HepG2 (cell line): ENCODE results near the gene ITPR1. TPM values are rescaled to one million over a fixed set of nuclear protein-coding genes. Genes with fewer than 3 reads are reported as not detected.
A peak's percentile ranks its signal among the peaks of the same experiment; 100 is the strongest.

Source experiments
- ATRX ChIP-seq: sonication (generic); formaldehyde crosslinking; IDR thresholded peaks from 2 replicates; pipeline ENCODE4 v1.4.0; 2020; ENCODE audit warnings: missing genetic modification reagents, borderline replicate concordance
- CHD4 ChIP-seq: fragments of 200-600 bp; sonication (generic); IDR thresholded peaks from 2 replicates; pipeline ENCODE4 v1.7.0; 2017; ENCODE audit warnings: mild to moderate bottlenecking, low read length, borderline replicate concordance
- FLYWCH1 ChIP-seq: sonication (generic); formaldehyde crosslinking; IDR thresholded peaks from 2 replicates; pipeline ENCODE4 v1.8.1; 2023; ENCODE audit warnings: mild to moderate bottlenecking, missing genetic modification reagents
- FOXO1 ChIP-seq: sonication (generic); formaldehyde crosslinking; IDR thresholded peaks from 2 replicates; pipeline ENCODE4 v1.4.0; 2020; ENCODE audit warnings: missing genetic modification reagents
- HMG20B ChIP-seq: conservative IDR thresholded peaks from 2 replicates; pipeline ENCODE4 v1.6.1; 2016; ENCODE audit warnings: missing genetic modification reagents, missing compliant biosample characterization
- NCOR1 ChIP-seq: fragments of 200-600 bp; sonication (generic); IDR thresholded peaks from 2 replicates; pipeline ENCODE4 v1.7.0; 2017; ENCODE audit warnings: antibody characterized with exemption, low read length, borderline replicate concordance
- RBAK ChIP-seq: sonication (generic); formaldehyde crosslinking; IDR thresholded peaks from 2 replicates; pipeline ENCODE4 v1.5.1; 2020; ENCODE audit warnings: mild to moderate bottlenecking, missing genetic modification reagents
- SAP130 ChIP-seq: IDR thresholded peaks from 2 replicates; pipeline ENCODE4 v1.6.1; 2016; ENCODE audit warnings: low read depth
- ZNF256 ChIP-seq: sonication (generic); formaldehyde crosslinking; conservative IDR thresholded peaks from 2 replicates; pipeline ENCODE4 v1.4.0; 2020; ENCODE audit warnings: missing genetic modification reagents
- ZNF572 ChIP-seq: sonication (generic); formaldehyde crosslinking; IDR thresholded peaks from 2 replicates; pipeline ENCODE4 v1.5.1; 2020; ENCODE audit warnings: mild to moderate bottlenecking, missing genetic modification reagents
- ZNF644 ChIP-seq: IDR thresholded peaks from 2 replicates; pipeline ENCODE4 v1.6.1; 2016; ENCODE audit warnings: low read depth
- ZNF710 ChIP-seq: sonication (generic); formaldehyde crosslinking; IDR thresholded peaks from 2 replicates; pipeline ENCODE4 v1.5.0; 2020; ENCODE audit warnings: mild to moderate bottlenecking, missing genetic modification reagents, borderline replicate concordance
- ZNF784 ChIP-seq: sonication (generic); formaldehyde crosslinking; IDR thresholded peaks from 2 replicates; pipeline ENCODE4 v1.5.1; 2020; ENCODE audit warnings: missing genetic modification reagents, mild to moderate bottlenecking, borderline replicate concordance
- ZSCAN30 ChIP-seq: sonication (generic); formaldehyde crosslinking; IDR thresholded peaks from 2 replicates; pipeline ENCODE4 v1.5.0; 2020; ENCODE audit warnings: mild to moderate bottlenecking, missing genetic modification reagents
- polyA plus RNA-seq, 8 experiments: library from polyadenylated mRNA; depleted of rRNA in 3 of 8; stranded (reverse) in 7 of 8; unstranded in 1 of 8; fragments of >200 nt; fragmentation: Illumina TruSeq in 4 of 8; extraction: Trizol in 4 of 8; gene quantifications; 2 replicates each; pipeline versions ENCODE4 v1.2.1 to v1.2.3, GENCODE V29; 2011 to 2016; ENCODE audit warnings: low read depth in 4 of 8, missing spikeins in 1 of 8, mixed read lengths in 1 of 8; ENCODE audit not compliant: insufficient read depth in 1 of 8
- total RNA-seq, 5 experiments: library from RNA; depleted of rRNA; stranded (reverse); fragments of >200 nt; fragmentation: Illumina TruSeq; extraction: Trizol; gene quantifications; 2 replicates each; pipeline ENCODE4 v1.2.3, GENCODE V29; 2016; ENCODE audit warnings: low read depth in 1 of 5
- TF ChIP-seq, protein P1 (sequence below): sonication (generic); formaldehyde crosslinking; IDR thresholded peaks from 2 replicates; pipeline ENCODE4 v1.4.0; 2020; ENCODE audit warnings: missing genetic modification reagents
- TF ChIP-seq, protein P2 (sequence below): sonication (generic); formaldehyde crosslinking; IDR thresholded peaks from 2 replicates; pipeline ENCODE4 v1.4.0; 2020; ENCODE audit warnings: missing genetic modification reagents, mild to moderate bottlenecking, borderline replicate concordance

Gene ITPR1
- total and polyA plus RNA-seq, 2 of the 13 experiments (the other 11 are each of a cell fraction or from before 2014, with no cell fraction given): 10.0 to 11.4 TPM

- TF ChIP-seq, protein P1, sequence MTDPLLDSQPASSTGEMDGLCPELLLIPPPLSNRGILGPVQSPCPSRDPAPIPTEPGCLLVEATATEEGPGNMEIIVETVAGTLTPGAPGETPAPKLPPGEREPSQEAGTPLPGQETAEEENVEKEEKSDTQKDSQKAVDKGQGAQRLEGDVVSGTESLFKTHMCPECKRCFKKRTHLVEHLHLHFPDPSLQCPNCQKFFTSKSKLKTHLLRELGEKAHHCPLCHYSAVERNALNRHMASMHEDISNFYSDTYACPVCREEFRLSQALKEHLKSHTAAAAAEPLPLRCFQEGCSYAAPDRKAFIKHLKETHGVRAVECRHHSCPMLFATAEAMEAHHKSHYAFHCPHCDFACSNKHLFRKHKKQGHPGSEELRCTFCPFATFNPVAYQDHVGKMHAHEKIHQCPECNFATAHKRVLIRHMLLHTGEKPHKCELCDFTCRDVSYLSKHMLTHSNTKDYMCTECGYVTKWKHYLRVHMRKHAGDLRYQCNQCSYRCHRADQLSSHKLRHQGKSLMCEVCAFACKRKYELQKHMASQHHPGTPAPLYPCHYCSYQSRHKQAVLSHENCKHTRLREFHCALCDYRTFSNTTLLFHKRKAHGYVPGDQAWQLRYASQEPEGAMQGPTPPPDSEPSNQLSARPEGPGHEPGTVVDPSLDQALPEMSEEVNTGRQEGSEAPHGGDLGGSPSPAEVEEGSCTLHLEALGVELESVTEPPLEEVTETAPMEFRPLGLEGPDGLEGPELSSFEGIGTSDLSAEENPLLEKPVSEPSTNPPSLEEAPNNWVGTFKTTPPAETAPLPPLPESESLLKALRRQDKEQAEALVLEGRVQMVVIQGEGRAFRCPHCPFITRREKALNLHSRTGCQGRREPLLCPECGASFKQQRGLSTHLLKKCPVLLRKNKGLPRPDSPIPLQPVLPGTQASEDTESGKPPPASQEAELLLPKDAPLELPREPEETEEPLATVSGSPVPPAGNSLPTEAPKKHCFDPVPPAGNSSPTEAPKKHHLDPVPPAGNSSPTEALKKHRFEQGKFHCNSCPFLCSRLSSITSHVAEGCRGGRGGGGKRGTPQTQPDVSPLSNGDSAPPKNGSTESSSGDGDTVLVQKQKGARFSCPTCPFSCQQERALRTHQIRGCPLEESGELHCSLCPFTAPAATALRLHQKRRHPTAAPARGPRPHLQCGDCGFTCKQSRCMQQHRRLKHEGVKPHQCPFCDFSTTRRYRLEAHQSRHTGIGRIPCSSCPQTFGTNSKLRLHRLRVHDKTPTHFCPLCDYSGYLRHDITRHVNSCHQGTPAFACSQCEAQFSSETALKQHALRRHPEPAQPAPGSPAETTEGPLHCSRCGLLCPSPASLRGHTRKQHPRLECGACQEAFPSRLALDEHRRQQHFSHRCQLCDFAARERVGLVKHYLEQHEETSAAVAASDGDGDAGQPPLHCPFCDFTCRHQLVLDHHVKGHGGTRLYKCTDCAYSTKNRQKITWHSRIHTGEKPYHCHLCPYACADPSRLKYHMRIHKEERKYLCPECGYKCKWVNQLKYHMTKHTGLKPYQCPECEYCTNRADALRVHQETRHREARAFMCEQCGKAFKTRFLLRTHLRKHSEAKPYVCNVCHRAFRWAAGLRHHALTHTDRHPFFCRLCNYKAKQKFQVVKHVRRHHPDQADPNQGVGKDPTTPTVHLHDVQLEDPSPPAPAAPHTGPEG: peak; percentile 99
- no peak for TF ChIP-seq ATRX (CRISPR knock-in tag)
- TF ChIP-seq NCOR1: no peak
- TF ChIP-seq FLYWCH1 (CRISPR knock-in tag): no peak
- TF ChIP-seq SAP130 (CRISPR knock-in tag): peak; percentile 95
- peak; percentile 27; the same call in 1 of the 2 replicates for TF ChIP-seq ZNF572 (CRISPR knock-in tag)
- TF ChIP-seq ZNF644 (CRISPR knock-in tag): no peak
- TF ChIP-seq ZNF710 (CRISPR knock-in tag): peak; percentile 91
- TF ChIP-seq CHD4: no peak
- no peak for TF ChIP-seq RBAK
- TF ChIP-seq ZSCAN30 (CRISPR knock-in tag): 0 out of 2 replicates have a peak, but pooled peaks have one; percentile 33
- TF ChIP-seq ZNF784 (CRISPR knock-in tag): no peak
- no peak for TF ChIP-seq HMG20B (CRISPR knock-in tag)
- TF ChIP-seq, protein P2, sequence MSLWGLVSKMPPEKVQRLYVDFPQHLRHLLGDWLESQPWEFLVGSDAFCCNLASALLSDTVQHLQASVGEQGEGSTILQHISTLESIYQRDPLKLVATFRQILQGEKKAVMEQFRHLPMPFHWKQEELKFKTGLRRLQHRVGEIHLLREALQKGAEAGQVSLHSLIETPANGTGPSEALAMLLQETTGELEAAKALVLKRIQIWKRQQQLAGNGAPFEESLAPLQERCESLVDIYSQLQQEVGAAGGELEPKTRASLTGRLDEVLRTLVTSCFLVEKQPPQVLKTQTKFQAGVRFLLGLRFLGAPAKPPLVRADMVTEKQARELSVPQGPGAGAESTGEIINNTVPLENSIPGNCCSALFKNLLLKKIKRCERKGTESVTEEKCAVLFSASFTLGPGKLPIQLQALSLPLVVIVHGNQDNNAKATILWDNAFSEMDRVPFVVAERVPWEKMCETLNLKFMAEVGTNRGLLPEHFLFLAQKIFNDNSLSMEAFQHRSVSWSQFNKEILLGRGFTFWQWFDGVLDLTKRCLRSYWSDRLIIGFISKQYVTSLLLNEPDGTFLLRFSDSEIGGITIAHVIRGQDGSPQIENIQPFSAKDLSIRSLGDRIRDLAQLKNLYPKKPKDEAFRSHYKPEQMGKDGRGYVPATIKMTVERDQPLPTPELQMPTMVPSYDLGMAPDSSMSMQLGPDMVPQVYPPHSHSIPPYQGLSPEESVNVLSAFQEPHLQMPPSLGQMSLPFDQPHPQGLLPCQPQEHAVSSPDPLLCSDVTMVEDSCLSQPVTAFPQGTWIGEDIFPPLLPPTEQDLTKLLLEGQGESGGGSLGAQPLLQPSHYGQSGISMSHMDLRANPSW: no peak; the same call in 1 of the 2 replicates
- no peak for TF ChIP-seq ZNF256 (CRISPR knock-in tag)
- TF ChIP-seq FOXO1 (CRISPR knock-in tag): 0 out of 2 replicates have a peak, but pooled peaks have one; percentile 24
Observed at GRCh38 chr3:4493014-4493940, at the start of gene ITPR1 (continued).
